Keratinocyte (primary cell): Measurements from ENCODE around the gene RIPK3. TPM values are rescaled to one million over a fixed set of nuclear protein-coding genes. Genes with fewer than 3 reads are reported as not detected.
"Not testable (repeated sequence)": the region's sequence is repeated elsewhere in the genome, so short reads cannot be mapped to it uniquely, and the experiment has no call there.

Source experiments
- DNase-seq: peaks from one replicate; pipeline ENCODE4 v3.0.0-alpha.2; 2011; ENCODE audit warnings: low read depth, missing footprints, low spot score
- FAIRE-seq: peaks from 2 replicates; lab custom pipeline; 2011; peaks lifted over from hg19 to GRCh38; lab: Jason Lieb, UNC
- H2AFZ ChIP-seq: 2 replicates; pipeline ENCODE4 v1.6.0; 2012; ENCODE audit warnings: low read length, control low read depth, inconsistent platforms; ENCODE audit not compliant: control insufficient read depth
- H3K27ac ChIP-seq: 2 replicates; pipeline ENCODE4 v1.5.1; 2011; ENCODE audit warnings: low read length; ENCODE audit not compliant: control insufficient read depth, insufficient read depth
- H3K27me3 ChIP-seq: 3 replicates; pipeline ENCODE4 v1.6.0; 2011; ENCODE audit warnings: low read length; ENCODE audit not compliant: control insufficient read depth, insufficient read depth; ENCODE audit errors: extremely low read depth
- H3K36me3 ChIP-seq, 2 experiments: 2 replicates in 1 of 2; 3 replicates in 1 of 2; pipeline ENCODE4 v1.5.1; 2011; ENCODE audit warnings: low read length in 2 of 2, mild to moderate bottlenecking in 1 of 2; ENCODE audit not compliant: control insufficient read depth in 2 of 2, insufficient read depth in 2 of 2; ENCODE audit errors: extremely low read depth in 1 of 2
- H3K4me1 ChIP-seq: 3 replicates; pipeline ENCODE4 v1.5.1; 2011; ENCODE audit warnings: low read length; ENCODE audit not compliant: control insufficient read depth, insufficient read depth; ENCODE audit errors: extremely low read depth
- H3K4me2 ChIP-seq: 3 replicates; pipeline ENCODE4 v1.6.0; 2011; ENCODE audit warnings: low read depth, low read length; ENCODE audit not compliant: control insufficient read depth, insufficient read depth; ENCODE audit errors: extremely low read depth
- H3K4me3 ChIP-seq, 3 experiments: fragments of 200-600 bp in 1 of 3; sonication (generic) in 1 of 3; 2 replicates in 2 of 3; 3 replicates in 1 of 3; pipeline ENCODE4 v1.5.1; 2011 to 2016; ENCODE audit warnings: low read length in 3 of 3, mild to moderate bottlenecking in 3 of 3, control low read depth in 2 of 3, inconsistent platforms in 1 of 3, low read depth in 1 of 3, mixed read lengths in 1 of 3, mixed run types in 1 of 3, moderate library complexity in 1 of 3; ENCODE audit not compliant: control insufficient read depth in 2 of 3, insufficient read depth in 2 of 3; ENCODE audit errors: extremely low read depth in 1 of 3
- H3K79me2 ChIP-seq: 2 replicates; pipeline ENCODE4 v1.6.0; 2012; ENCODE audit warnings: low read length; ENCODE audit not compliant: control insufficient read depth, insufficient read depth
- H3K9ac ChIP-seq: 3 replicates; pipeline ENCODE4 v1.6.0; 2011; ENCODE audit warnings: low read length; ENCODE audit not compliant: control insufficient read depth, insufficient read depth; ENCODE audit errors: extremely low read depth
- H3K9me1 ChIP-seq: 3 replicates; pipeline ENCODE4 v1.6.0; 2011; ENCODE audit warnings: low read length; ENCODE audit not compliant: control insufficient read depth, insufficient read depth; ENCODE audit errors: extremely low read depth
- H3K9me3 ChIP-seq: 2 replicates; pipeline ENCODE4 v1.5.1; 2012; ENCODE audit warnings: low read depth, low read length; ENCODE audit not compliant: control insufficient read depth
- H4K20me1 ChIP-seq: 3 replicates; pipeline ENCODE4 v1.6.0; 2011; ENCODE audit warnings: low read length; ENCODE audit not compliant: control insufficient read depth, insufficient read depth; ENCODE audit errors: extremely low read depth
- CTCF ChIP-seq, 3 experiments: IDR thresholded peaks in 1 of 3; conservative IDR thresholded peaks in 1 of 3; optimal IDR thresholded peaks in 1 of 3; 2 replicates in 2 of 3; 3 replicates in 1 of 3; pipeline versions ENCODE3 to v1.5.1; 2011; ENCODE audit warnings: low read length in 3 of 3, mild to moderate bottlenecking in 3 of 3, moderate library complexity in 2 of 3, control low read depth in 1 of 3, inconsistent platforms in 1 of 3; ENCODE audit not compliant: insufficient read depth in 2 of 3; ENCODE audit errors: extremely low read depth in 1 of 3
- EZH2 ChIP-seq: IDR thresholded peaks from one replicate; pipeline ENCODE4 v1.6.1; 2012; ENCODE audit warnings: inconsistent platforms, mild to moderate bottlenecking, low read length, moderate library complexity
- dilution Hi-C: fragments of 300-500 bp; cut with MboI; formaldehyde crosslinking; loops from one replicate; pipeline ENCODE4 v1.7.0; 2020; ENCODE audit warnings: low sequenced_read_pairs; ENCODE audit not compliant: extremely low pct_ligation_motif_present
- polyA plus RNA-seq, 5 experiments: library from polyadenylated mRNA; depleted of rRNA in 3 of 5; stranded (reverse) in 3 of 5; stranded (forward) in 1 of 5; unstranded in 1 of 5; fragments of >200 nt; gene quantifications; 1 replicate in 1 of 5; 2 replicates in 3 of 5; 3 replicates in 1 of 5; pipeline versions ENCODE4 v1.2.1 to v1.2.3, GENCODE V29; 2011 to 2012; ENCODE audit warnings: missing spikeins in 2 of 5, low read depth in 1 of 5, low replicate concordance in 1 of 5

The RIPK3 gene
- polyA plus RNA-seq, 1 donor (not counting 4 experiments of a cell fraction or from before 2014, with no cell fraction given): 8.0 TPM

DNA sequence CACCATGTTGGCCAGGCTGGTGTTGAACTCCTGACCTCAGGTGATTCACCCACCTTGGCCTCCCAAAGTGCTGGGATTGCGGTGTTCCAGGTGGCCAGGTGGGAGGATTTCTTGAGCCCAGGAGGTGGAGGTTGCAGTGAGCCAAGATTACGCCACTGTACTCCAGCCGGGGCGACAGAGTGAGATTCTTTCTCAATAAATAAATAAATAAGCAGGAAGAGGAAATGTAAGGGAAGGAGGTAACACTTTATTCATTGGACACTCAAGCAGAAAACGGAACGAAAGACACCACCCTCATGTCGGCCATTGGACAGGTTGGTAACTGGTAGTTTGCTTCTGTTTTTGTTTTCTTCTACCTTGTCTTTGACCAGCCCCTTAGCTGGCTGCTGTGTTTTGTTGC is 15.2 kb upstream of the RIPK3 start:
- DNase-seq (no peak), FAIRE-seq (no peak)
- Histone ChIP-seq H3K9me3 (no peaks in the 10 kb centered on the region), H4K20me1 (no peaks in the 10 kb centered on the region), H3K27ac (no peak overlapping the region), H3K4me3 (no peak overlapping the region), H3K79me2 (no peaks in the 10 kb centered on the region), H3K36me3 (no peaks in the 10 kb centered on the region), H3K27me3 (no peaks in the 10 kb centered on the region), H3K4me1 (no peaks in the 10 kb centered on the region), H3K9me1 (no peaks in the 10 kb centered on the region), H2AFZ (no peak overlapping the region), H3K4me2 (no peak overlapping the region), H3K9ac (no peak overlapping the region)
- dilution Hi-C loops: no loop called here
- TF ChIP-seq CTCF (optimal IDR thresholded peaks at IDR 0.05 in 1 of 3, IDR thresholded peaks at IDR 0.05 in 1 of 3, conservative IDR thresholded peaks at IDR 0.05 in 1 of 3; ENCODE audit: extremely low read depth in 1 of 3, insufficient read depth in 2 of 3, low read length in 3 of 3): no peak
- TF ChIP-seq EZH2: no peak

- dilution Hi-C loops, H3K9me1 ChIP-seq, H3K9ac ChIP-seq, H2AFZ ChIP-seq, H3K36me3 ChIP-seq, DNase-seq, H3K9me3 ChIP-seq, H3K4me3 ChIP-seq, H3K4me1 ChIP-seq, H4K20me1 ChIP-seq, FAIRE-seq, H3K27ac ChIP-seq, H3K27me3 ChIP-seq, H3K79me2 ChIP-seq: not testable (repeated sequence)
- peak overlapping the region; percentile 19 for H3K4me2 ChIP-seq
Observed at GRCh38 chr14:24354482-24354825, 14.7 kb upstream of the RIPK3 start.
